GM18505 (cell line): ENCODE results near the gene CAV1.

Experiments
- ATAC-seq: cut with Tn5 transposase; IDR thresholded peaks from one replicate; pipeline ENCODE4 v1.9.1; 2021; ENCODE audit not compliant: unreplicated experiment
- POLR2A ChIP-seq: IDR thresholded peaks from 4 replicates; pipeline ENCODE4 v1.6.1; 2011; ENCODE audit warnings: borderline replicate concordance; ENCODE audit not compliant: insufficient read depth, insufficient read length; ENCODE audit errors: extremely low read depth

CAV1 gene

DNA sequence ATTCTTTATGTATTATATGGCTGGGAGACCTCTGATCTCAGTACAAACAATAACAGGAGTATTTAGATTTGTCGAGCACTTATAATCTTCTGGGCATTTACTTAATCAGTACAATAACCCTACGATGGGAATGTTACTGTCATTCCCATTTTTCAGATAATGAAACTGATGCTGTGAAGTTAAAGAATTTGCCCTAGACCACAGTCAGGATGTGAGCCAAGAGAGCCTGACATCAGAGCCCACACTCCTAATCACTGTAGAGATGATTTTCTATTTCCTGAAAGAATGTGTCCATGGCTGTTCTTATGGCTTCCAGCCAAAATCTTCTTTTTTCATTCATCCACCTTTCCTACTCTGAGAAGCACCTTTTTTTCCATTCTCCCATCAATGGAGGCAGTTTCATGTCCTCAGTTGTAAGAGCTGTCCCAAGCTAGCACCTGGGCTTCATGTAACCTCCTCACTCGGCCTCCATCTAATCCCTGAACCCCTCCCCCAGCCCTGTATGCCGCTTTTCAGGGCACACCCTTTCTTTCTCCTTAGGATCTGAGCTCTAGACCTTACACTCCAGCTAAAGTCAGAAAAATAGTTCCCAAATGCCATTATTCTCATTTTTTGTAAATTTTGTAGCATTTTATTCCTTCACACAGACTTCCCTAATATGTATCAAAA, 12.2 kb upstream of the CAV1 start:
- no peak for TF ChIP-seq POLR2A
- ATAC-seq = no peak

DNA sequence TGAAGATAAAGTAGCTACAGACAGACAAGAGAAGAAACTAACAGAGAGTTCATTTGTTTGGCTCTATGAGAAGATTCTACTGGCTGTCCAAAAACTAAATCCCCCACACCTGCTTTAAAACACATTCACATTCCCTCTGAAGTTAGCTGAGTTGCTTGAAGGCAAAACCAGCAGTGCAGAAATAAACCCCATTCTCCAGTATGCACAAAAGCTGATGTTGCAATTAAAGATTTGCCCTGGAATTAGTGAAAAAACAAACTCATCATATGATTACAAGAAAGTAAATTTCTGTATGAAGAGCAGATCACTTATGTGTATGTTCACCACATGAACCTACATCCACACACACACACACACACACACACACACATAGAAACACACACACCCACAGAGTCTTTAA, 9.3 kb upstream of the CAV1 start:
- ATAC-seq = no peak
- TF ChIP-seq POLR2A = no peak

DNA sequence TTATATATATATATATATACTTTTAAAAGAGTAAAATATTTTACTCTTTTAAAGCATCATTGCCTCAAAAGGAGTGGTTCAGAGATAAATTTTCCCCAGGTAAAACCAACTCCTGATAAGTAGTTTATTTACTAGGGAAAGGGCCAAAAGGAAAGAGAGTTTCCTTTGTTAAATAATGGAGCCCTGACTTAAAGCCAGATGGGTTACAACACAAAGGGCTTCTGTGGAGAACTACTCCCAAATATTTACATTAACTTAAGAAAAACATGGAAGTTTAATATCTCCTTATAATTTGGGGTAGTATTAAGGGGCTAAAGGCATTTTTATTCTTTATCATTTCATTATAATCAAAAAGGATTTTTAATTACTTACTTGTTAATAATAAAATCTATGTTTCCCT, 8.5 kb upstream of the CAV1 start:
- no peak for TF ChIP-seq POLR2A
- no peak for ATAC-seq

DNA sequence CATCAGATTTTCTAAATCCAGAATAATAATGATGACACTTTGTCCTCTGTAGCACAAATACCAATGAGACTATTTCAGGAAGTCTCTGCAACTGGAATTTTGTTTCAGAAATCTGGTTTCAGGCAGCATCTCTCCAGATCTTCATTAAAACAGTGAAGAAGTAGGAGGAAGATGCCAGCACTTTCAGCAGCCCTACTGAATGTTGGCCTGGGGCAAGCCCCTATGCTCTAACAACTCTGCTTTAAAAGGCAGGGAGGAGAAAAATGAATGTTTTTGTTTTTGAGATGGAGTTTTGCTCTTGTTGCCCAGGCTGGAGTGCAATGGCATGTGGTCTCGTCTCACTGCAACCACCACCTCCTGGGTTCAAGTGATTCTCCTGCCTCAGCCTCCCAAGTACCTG, 7.2 kb upstream of the CAV1 start:
- no peak for TF ChIP-seq POLR2A
- ATAC-seq = no peak

DNA sequence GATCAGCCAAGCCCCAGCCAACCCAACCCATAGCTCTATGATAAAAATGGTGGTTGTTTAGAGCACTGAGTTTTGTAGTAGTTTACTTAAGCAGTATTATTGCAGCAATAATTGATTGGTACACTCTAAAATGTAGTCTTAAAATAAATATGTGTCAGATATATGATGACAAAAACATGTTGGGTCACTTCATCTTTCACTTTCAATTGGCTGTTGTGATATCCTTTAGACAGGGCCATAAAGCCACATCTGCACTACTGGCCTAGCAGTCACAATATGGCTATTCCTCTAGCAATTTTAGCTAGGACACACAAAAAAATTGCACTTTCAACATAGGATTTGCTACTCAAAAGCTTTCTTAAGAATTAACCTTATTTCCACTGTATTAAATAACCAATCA, 5.9 kb upstream of the CAV1 start:
- ATAC-seq = no peak
- TF ChIP-seq POLR2A = no peak

DNA sequence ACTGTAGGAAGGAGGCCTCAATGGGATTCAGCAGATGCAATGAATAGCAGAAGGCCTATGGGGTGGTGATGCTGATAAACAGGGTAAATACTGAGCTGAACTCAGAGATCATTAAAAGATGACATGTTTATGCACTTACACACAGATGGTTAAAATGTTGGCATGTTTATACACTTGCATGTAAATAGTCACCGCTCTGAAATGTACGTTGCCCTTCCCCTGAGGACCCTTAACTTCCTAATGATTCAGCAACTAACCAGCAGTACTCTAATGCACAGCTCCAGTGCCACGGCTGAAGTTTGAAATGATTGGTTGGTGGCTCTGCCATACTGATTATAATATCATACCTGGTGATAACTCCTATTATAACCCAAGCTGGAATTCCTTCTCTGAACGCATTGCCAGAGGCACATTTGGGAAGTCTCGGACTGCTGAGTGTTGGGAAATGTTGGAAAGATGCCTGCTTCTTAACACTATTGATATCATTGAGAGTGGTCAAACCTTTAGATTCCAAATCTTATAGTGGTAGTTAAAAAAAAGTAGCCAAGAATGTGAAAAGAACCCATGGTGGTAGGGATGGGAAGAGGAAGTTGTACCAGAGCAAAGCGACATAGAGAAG, 3.7 kb upstream of the CAV1 start:
- no peak for ATAC-seq
- TF ChIP-seq POLR2A = no peak

DNA sequence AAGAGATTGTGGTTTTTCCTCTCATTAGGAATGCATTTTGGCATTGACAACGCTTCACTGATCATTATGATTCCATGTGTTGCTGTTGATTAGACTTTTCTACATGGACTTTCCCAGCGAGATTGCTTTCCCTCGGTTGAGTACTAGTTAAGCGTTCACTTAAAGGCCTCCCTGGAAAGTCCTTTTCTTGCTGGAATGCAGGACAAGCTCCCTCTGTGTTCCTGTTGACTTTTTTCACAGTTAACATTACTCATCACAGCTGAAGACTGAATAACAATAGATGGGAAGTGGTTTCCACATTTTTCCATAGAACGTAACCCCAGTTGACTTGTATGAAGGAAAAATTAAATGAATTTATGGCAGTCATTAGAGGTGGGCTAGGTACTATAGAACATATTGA, 2.6 kb upstream of the CAV1 start:
- no peak for TF ChIP-seq POLR2A
- ATAC-seq = no peak

DNA sequence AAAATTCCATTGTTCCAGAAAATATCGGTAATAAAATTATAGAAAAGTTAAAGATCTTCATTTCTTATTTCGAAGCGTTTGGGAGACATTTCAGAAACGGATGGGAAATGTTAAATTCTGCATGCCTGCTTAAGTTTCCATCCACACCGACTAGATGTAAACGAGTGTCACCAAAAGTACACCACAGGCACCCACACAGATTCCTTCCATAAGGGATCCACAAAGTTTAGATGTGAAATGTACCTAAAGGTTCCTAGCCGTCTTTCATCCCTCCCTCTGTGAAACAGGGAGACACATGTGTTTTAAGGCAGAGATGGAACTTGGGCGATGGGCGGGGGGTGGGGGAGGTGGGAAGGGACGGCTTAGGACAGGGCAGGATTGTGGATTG, 621 bp upstream of the CAV1 start:
- no peak for ATAC-seq
- no peak for TF ChIP-seq POLR2A

DNA sequence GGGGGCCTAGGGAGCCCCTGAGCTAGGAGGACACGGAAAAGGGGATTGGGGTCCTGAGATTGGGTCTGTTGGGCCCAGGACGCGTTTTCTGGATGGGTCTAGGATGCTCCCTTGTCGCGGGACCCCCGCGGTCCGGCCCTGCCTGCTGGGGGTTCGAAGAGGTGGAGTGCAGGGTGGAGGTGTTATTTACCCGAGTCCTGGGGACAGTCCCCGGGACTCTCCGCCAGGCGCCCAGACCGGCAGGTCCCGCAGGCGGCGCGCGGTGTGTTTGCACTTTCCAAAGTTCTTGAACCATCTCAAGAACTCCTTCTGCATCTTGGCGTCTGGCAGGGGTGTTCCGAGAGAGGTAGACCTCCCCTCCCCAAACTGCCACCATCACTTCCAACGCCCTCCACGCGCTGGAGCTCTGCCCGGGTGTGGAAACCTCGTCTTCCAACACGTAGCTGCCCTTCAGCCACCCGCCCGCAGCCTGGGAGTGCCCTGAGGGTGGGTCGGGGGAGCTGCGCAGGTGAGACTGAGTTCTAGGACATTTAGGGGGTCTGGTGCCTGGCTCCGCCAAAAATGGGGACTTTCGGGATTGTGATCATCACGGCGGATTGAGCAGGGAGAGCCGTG, 569 bp downstream of the CAV1 start:
- no peak for ATAC-seq
- TF ChIP-seq POLR2A = no peak

DNA sequence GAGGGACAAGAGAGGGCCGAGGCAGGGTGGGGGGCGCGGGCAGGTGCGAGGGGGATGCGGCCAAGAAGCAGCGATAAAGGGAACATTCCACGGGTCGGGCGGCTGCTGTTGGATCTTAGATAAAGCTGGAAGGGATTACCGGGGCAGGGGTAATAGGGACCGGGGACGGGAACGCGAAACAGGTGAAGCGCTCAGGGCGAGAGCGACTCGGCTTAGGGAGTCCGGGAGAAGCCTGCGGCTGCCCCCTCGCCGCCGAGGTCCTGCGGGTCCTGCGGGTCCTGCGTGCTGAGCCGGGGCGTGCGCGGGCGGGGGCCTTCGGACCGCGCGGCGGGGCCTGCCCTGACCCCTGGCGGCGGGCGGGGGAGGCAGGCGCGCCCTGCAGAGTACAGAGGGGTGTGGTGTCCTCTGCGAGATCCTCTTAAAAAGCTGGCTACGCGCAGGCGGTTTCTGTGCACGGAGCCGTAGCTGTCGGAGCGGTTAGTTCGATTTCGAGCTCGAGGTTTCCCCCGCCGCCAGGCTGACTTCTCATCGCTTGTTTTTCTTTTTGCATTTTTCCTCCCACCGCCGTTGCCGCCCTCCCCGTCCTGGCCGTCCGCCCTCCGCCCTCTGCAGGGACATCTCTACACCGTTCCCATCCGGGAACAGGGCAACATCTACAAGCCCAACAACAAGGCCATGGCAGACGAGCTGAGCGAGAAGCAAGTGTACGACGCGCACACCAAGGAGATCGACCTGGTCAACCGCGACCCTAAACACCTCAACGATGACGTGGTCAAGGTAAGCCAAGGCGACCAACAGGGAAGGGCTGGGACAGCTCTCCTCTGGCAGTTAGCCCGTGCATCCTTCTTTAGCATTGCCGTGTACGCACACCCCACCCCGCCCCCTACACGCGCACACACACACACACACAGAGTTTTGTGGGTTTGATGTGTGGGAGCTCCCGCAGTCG, 1.4 kb downstream of the CAV1 start:
- no peak for TF ChIP-seq POLR2A
- ATAC-seq = peak; percentile 95

DNA sequence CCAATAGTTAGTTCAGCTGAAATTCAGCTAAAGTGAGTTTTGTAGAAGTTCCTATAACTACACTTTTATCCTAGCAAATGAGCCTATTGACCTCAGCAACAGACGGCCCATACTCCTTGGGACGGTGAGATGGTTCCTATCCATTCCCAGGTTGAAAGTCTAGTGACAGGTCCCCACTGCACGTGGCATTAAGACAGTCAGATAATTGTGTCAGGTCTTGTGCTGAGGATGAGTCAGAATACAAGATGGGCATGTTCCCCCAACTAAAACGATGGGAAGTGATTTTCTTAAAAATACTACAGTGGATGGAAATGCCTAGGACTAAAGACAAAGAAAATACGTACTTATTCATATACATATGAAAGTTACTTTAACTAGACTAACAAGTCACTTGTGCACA, 2.1 kb downstream of the CAV1 start:
- TF ChIP-seq POLR2A = no peak
- ATAC-seq = no peak

DNA sequence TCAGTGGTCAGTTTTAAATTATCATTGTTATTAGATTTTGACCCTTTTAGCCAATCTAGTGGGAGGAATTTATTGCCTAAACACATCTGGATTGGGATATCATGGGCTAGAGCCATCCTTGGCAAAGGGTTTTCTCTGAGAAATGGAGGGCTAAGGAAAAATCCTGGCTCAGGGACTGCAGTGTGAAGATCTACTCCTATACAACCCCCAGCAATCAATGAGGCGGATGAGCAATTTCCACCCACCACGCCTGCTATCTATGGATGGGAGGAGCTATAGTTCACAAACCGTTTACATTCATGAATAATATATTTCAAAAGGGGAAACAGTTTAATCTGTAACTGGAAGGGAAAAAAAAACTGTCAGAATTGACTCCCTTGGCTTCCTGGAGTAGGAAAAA, 2.7 kb downstream of the CAV1 start:
- TF ChIP-seq POLR2A = no peak
- no peak for ATAC-seq

DNA sequence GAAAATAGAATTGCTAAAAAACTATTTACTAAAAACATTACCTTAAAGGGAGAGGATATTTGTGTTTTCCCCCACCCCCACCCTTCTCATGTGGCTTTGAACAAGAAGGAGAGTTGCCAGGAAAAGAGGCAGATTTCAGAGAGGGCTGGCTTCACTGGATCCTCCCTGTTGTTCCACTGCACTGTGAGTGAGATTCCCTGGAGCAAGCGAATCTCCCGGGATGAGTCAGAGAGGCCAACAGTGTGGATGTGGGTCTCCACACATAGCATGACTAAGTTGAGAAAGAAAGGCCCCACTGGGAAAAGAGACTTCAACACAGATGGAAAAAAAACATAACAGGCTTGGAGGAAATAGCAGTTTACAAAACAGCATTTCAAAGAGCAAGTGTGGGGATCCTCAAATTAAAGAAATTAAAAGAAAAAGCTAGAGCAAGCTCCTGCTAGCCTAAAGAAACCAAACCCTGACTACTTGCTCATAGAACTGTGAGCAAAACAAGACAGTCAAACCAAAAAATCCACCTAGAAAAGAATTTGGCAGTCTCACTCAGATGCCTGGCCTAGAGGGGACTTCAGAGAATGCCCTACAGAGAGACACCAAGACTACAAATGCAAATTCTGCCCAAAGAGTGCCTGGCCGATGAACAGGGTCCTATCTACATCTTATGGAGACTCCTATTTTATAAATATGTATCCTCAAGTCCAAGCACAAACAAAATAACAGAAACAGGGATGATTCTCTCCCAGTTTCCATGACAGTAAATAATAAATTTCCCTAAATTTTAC, 3.4 kb downstream of the CAV1 start:
- ATAC-seq = no peak
- TF ChIP-seq POLR2A = no peak

DNA sequence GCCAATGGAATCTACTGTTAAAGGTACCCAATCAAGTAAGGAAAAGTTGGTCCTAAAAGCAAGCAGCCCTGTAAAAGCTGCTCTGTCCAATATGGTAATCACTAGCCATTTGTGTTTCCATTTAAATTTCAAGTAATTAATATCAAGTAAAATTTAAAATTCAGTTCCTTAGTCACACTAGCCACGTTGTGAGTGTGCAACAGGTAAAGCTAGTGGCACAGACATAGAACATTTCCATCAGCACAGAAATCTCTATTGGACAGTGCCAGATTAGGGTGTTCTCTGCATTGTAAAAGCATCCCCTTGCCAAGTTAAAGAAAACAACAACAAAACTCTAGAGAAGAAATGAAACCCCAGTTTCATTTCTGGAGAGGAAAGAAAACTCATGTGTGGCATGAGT, 4.4 kb downstream of the CAV1 start:
- TF ChIP-seq POLR2A = no peak
- no peak for ATAC-seq
